HL-60 (cell line): ENCODE data around the gene DDX5.

Source experiments
- DNase-seq, 2 experiments: peaks; one replicate each; pipeline ENCODE4 v3.0.0-alpha.2; 2010 to 2020; ENCODE audit warnings: low read depth in 1 of 2, low spot score in 1 of 2
- H3K27ac ChIP-seq: fragments of 250-450 bp; sonication (Bioruptor Pico); replicated peaks from 2 replicates; pipeline ENCODE4 v1.5.1; 2020; ENCODE audit warnings: mild to moderate bottlenecking, moderate library complexity
- H3K27me3 ChIP-seq: fragments of 250-450 bp; sonication (Bioruptor Pico); 2 replicates; pipeline ENCODE4 v1.5.1; 2021; ENCODE audit warnings: mild to moderate bottlenecking, moderate library complexity; ENCODE audit not compliant: insufficient read depth, poor library complexity, severe bottlenecking
- H3K4me3 ChIP-seq: replicated peaks from 2 replicates; pipeline ENCODE4 v1.5.1; 2011; ENCODE audit warnings: mild to moderate bottlenecking, control low read depth, low read length; ENCODE audit not compliant: insufficient read depth
- CTCF ChIP-seq: IDR thresholded peaks from one replicate; pipeline ENCODE4 v1.5.1; 2011; ENCODE audit warnings: low read length, control low read depth, inconsistent platforms; ENCODE audit not compliant: insufficient read depth
- GABPA ChIP-seq: IDR thresholded peaks from 2 replicates; pipeline ENCODE4 v1.6.1; 2012; ENCODE audit warnings: low read depth
- POLR2AphosphoS5 ChIP-seq: IDR thresholded peaks from 2 replicates; pipeline ENCODE4 v1.6.1; 2012; ENCODE audit warnings: low read depth
- REST ChIP-seq: IDR thresholded peaks from 2 replicates; pipeline ENCODE4 v1.6.1; 2012; ENCODE audit warnings: low read depth; ENCODE audit not compliant: insufficient replicate concordance
- SPI1 ChIP-seq: IDR thresholded peaks from 2 replicates; pipeline ENCODE4 v1.6.1; 2012; ENCODE audit warnings: low read depth, mild to moderate bottlenecking, borderline replicate concordance

The DDX5 gene

GRCh38 chr17:64551461-64551860 is 45.4 kb upstream of the DDX5 start:
- H3K27ac ChIP-seq: no peak overlapping the region
- no peak for DNase-seq
- TF ChIP-seq REST: no peak
- no peak for TF ChIP-seq GABPA
- TF ChIP-seq POLR2AphosphoS5: no peak
- TF ChIP-seq CTCF: no peak
- TF ChIP-seq SPI1: no peak
- no peaks in the 10 kb centered on the region for H3K27me3 ChIP-seq
- no peak overlapping the region for H3K4me3 ChIP-seq

GRCh38 chr17:64547319-64547718 is 41.2 kb upstream of the DDX5 start:
- no peak for TF ChIP-seq POLR2AphosphoS5
- TF ChIP-seq SPI1: no peak
- TF ChIP-seq CTCF: no peak
- TF ChIP-seq REST: no peak
- no peak for TF ChIP-seq GABPA
- H3K27ac ChIP-seq: no peak overlapping the region
- H3K27me3 ChIP-seq: no peaks in the 10 kb centered on the region
- no peak overlapping the region for H3K4me3 ChIP-seq
- no peak for DNase-seq

GRCh38 chr17:64546716-64547115 is 40.6 kb upstream of the DDX5 start:
- DNase-seq: no peak
- no peaks in the 10 kb centered on the region for H3K27me3 ChIP-seq
- TF ChIP-seq GABPA: no peak
- TF ChIP-seq REST: no peak
- TF ChIP-seq CTCF: no peak
- no peak for TF ChIP-seq POLR2AphosphoS5
- no peak for TF ChIP-seq SPI1

More at GRCh38 chr17:64546716-64547115, 40.6 kb upstream of the DDX5 start:
- no peak overlapping the region for H3K4me3 ChIP-seq
- H3K27ac ChIP-seq: no peak overlapping the region
